ENCODE measurements around the gene ERC2. TPM values are rescaled to one million over a fixed set of nuclear protein-coding genes. Genes with fewer than 3 reads are reported as not detected.
"Not testable (repeated sequence)": the region's sequence is repeated elsewhere in the genome, so short reads cannot be mapped to it uniquely, and the experiment has no call there.

The ERC2 gene
- total RNA-seq, 3 donors from 2014 or later = 0.64 to 7.3 (median 1.3) TPM

DNA sequence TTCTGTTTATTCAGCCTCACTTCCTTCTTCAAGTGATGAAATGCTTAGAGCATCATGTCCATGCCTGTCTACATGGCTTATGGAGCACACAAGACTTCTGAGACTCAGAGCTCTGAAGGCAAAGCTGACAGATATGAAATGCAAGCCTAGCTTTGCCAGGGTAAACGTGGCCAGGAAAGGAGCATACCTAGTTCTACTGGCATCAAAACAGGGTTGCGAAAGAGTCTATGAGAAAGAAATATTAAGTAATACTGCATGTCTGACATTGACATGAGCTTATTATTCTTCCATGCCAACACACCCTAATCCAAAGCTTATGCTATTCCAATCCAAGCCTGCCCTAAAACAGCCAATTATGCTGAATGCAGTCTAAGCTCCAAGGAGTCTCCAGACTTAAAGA is 391.5 kb downstream of the ERC2 start:
- H3K27ac ChIP-seq = no peak overlapping the region
- H3K4me3 ChIP-seq = no peak overlapping the region
- no peaks in the 10 kb centered on the region for H3K4me1 ChIP-seq
- TF ChIP-seq, protein P1, sequence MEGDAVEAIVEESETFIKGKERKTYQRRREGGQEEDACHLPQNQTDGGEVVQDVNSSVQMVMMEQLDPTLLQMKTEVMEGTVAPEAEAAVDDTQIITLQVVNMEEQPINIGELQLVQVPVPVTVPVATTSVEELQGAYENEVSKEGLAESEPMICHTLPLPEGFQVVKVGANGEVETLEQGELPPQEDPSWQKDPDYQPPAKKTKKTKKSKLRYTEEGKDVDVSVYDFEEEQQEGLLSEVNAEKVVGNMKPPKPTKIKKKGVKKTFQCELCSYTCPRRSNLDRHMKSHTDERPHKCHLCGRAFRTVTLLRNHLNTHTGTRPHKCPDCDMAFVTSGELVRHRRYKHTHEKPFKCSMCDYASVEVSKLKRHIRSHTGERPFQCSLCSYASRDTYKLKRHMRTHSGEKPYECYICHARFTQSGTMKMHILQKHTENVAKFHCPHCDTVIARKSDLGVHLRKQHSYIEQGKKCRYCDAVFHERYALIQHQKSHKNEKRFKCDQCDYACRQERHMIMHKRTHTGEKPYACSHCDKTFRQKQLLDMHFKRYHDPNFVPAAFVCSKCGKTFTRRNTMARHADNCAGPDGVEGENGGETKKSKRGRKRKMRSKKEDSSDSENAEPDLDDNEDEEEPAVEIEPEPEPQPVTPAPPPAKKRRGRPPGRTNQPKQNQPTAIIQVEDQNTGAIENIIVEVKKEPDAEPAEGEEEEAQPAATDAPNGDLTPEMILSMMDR (IDR thresholded peaks at IDR 0.05) = no peak
- peak in 1 of 3 donors; percentile 8 for TF ChIP-seq POLR2AphosphoS5 (IDR thresholded peaks at IDR 0.05)
- TF ChIP-seq POLR2A (IDR thresholded peaks at IDR 0.05) = no peak
- intact Hi-C loops (cut with DNase I; ENCODE audit: low total_unique reads) = no loop called here
- no peaks in the 10 kb centered on the region for H3K27me3 ChIP-seq
- no peak for DNase-seq (ENCODE audit: low spot score in 2 of 2)
- no peaks in the 10 kb centered on the region for H3K9me3 ChIP-seq
- H3K36me3 ChIP-seq = no peaks in the 10 kb centered on the region

DNA sequence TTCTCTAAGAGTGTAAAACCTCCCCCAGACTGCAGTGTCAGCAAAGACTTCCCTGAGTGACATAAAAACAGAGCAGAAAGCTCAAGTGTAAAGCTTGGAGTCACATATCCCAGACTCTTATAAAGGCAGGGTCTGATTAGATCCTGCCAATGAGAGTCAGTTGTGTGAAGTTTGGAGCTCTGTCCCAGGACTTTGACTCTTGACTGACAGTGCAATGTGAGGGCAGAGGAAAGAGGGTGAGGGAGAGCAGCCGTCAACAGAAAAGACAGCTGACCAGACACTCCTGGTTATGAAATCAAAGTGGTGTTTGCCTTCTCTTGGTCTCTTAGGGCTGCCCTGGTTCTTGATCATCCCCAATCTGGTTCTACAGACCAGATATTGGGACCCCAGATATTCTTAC is 393.2 kb downstream of the ERC2 start:
- no peaks in the 10 kb centered on the region for H3K27me3 ChIP-seq
- no peaks in the 10 kb centered on the region for H3K36me3 ChIP-seq
- intact Hi-C loops (cut with DNase I; ENCODE audit: low total_unique reads) = no loop called here
- H3K27ac ChIP-seq = no peak overlapping the region
- no peak for DNase-seq (ENCODE audit: low spot score in 2 of 2)
- H3K4me1 ChIP-seq = no peaks in the 10 kb centered on the region
- no peaks in the 10 kb centered on the region for H3K9me3 ChIP-seq
- no peak overlapping the region for H3K4me3 ChIP-seq
- TF ChIP-seq, protein P1 (IDR thresholded peaks at IDR 0.05) = no peak
- TF ChIP-seq POLR2A (IDR thresholded peaks at IDR 0.05) (no peak), POLR2AphosphoS5 (IDR thresholded peaks at IDR 0.05) (no peak)

DNA sequence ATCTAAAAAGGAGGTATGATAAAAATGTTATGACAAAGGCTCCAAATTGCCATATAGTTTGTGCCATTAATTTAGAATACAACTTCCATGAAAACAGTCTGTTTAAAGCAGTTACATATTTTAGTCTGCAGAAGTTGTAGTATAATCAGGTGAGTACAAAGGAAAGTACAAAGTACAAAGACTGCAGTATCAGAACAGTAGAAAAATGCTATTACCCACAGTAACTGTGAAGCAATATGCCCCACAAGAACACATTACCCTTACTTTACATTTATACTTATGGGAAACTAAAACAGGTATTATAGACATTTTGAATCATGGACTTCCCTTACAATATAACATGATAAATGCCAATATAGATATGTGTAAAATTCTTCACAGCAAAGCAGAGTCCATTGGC is 398.5 kb downstream of the ERC2 start:
- intact Hi-C loops (cut with DNase I; ENCODE audit: low total_unique reads) = loop anchor here (10.0 kb wide), 1 partner anchor 315 kb away; no protein-coding TSS in a partner anchor
- Histone ChIP-seq H3K27me3 (no peaks in the 10 kb centered on the region), H3K27ac (no peak overlapping the region), H3K9me3 (no peaks in the 10 kb centered on the region), H3K4me1 (no peaks in the 10 kb centered on the region), H3K36me3 (no peaks in the 10 kb centered on the region), H3K4me3 (no peak overlapping the region)
- no peak for DNase-seq (ENCODE audit: low spot score in 2 of 2)
- TF ChIP-seq, protein P1 (IDR thresholded peaks at IDR 0.05) = no peak
- no peak for TF ChIP-seq POLR2A (IDR thresholded peaks at IDR 0.05)
- no peak for TF ChIP-seq POLR2AphosphoS5 (IDR thresholded peaks at IDR 0.05)

DNA sequence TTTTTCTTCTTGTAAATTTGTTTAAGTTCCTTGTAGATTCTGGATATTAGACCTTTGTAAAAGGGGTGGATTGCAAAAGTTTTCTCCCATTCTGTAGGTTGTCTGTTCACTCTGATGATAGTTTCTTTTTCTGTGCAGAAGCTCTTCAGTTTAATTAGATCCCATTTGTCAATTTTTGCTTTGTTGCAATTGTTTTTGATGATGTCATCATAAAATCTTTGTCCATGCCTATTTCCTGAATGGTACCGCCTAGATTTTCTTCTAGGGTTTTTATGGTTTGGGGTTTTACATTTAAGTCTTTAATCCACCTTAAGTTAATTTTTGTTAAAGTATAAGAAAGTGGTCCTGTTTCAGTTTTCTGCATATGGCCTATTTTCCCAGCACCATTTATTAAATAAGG is 401.9 kb downstream of the ERC2 start:
- not testable (repeated sequence) for H3K4me3 ChIP-seq; DNase-seq (ENCODE audit: low spot score in 2 of 2); H3K9me3 ChIP-seq; H3K36me3 ChIP-seq; H3K27me3 ChIP-seq; H3K27ac ChIP-seq; H3K4me1 ChIP-seq
- intact Hi-C loops (cut with DNase I; ENCODE audit: low total_unique reads) = loop anchor here (10.0 kb wide), 1 partner anchor 312 kb away; no protein-coding TSS in a partner anchor

DNA sequence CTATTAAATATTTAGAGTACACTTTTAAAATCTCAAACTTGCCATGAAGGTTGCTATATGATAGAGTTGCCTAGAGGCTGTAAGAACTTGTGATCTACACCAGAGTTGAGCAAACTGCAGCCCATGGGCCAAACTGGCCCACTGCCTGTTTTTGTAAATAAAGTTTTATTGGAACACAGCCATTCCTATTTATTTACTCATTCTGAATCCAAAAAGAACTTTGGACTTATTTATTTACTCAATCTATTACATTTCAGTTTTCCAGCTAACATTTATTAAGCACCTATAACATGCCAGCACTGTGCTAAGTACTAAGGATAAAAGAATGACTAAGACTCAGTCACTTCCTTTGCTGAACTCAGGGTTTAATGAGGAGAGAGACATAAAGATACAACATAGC is 403.6 kb downstream of the ERC2 start:
- DNase-seq (ENCODE audit: low spot score in 2 of 2) = no peak
- no peaks in the 10 kb centered on the region for H3K4me1 ChIP-seq
- TF ChIP-seq POLR2AphosphoS5 (IDR thresholded peaks at IDR 0.05) (no peak), POLR2A (IDR thresholded peaks at IDR 0.05) (no peak)
- TF ChIP-seq, protein P1 (IDR thresholded peaks at IDR 0.05) = no peak
- H3K4me3 ChIP-seq = no peak overlapping the region
- intact Hi-C loops (cut with DNase I; ENCODE audit: low total_unique reads) = loop anchor here (10.0 kb wide), 1 partner anchor 310 kb away; no protein-coding TSS in a partner anchor
- H3K27me3 ChIP-seq = no peaks in the 10 kb centered on the region
- no peaks in the 10 kb centered on the region for H3K9me3 ChIP-seq
- H3K36me3 ChIP-seq = no peaks in the 10 kb centered on the region
- no peak overlapping the region for H3K27ac ChIP-seq

DNA sequence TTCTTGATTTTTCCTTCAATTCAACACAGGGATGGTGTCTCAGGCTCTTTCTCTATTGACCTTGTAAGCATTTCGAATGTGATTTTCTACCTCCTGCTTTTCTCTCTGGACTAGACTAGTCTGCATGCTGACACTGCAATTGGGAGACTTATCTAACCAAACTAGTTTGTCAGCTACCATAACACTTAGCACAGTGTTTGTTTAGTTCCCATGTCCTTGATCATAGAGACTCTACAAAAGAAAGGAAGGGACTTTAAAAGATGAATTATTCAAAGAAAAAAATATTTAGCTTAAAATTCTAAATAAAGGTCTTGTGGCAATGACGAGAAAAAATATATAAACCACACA is 407.0 kb downstream of the ERC2 start:
- H3K4me3 ChIP-seq = no peak overlapping the region
- no peaks in the 10 kb centered on the region for H3K4me1 ChIP-seq
- intact Hi-C loops (cut with DNase I; ENCODE audit: low total_unique reads) = loop anchor here (10.0 kb wide), 1 partner anchor 306 kb away; no protein-coding TSS in a partner anchor
- no peaks in the 10 kb centered on the region for H3K9me3 ChIP-seq
- no peak for DNase-seq (ENCODE audit: low spot score in 2 of 2)
- no peaks in the 10 kb centered on the region for H3K36me3 ChIP-seq
- H3K27me3 ChIP-seq = no peaks in the 10 kb centered on the region
- no peak overlapping the region for H3K27ac ChIP-seq
- TF ChIP-seq POLR2A (IDR thresholded peaks at IDR 0.05) (no peak), POLR2AphosphoS5 (IDR thresholded peaks at IDR 0.05) (no peak)
- TF ChIP-seq, protein P1 (IDR thresholded peaks at IDR 0.05) = no peak

Measured in breast epithelium (tissue), 4 donors.